ENCODE results near the gene BOLL. TPM values are rescaled to one million over a fixed set of nuclear protein-coding genes. Genes with fewer than 3 reads are reported as not detected.
"Not testable (repeated sequence)": the region's sequence is repeated elsewhere in the genome, so short reads cannot be mapped to it uniquely, and the experiment has no call there.

Gene BOLL
- total RNA-seq, 1 donor from 2014 or later = not detected

GRCh38 chr2:197707316-197708213, 77.6 kb downstream of the BOLL start:
- intact Hi-C loops (cut with micrococcal nuclease) = loop anchor here (1.0 to 10.0 kb wide), 6 partner anchors 70 to 910 kb away; partner anchors contain the start of gene GTF3C3

- intact Hi-C loops (cut with micrococcal nuclease) = loop anchor here (1.0 to 10.0 kb wide), 6 partner anchors 70 to 910 kb away; partner anchors contain the start of gene GTF3C3
Measured at GRCh38 chr2:197706839-197707207, 78.3 kb downstream of the BOLL start.

GRCh38 chr2:197705912-197706838, 78.9 kb downstream of the BOLL start:
- intact Hi-C loops (cut with micrococcal nuclease) = loop anchor here (1.0 to 10.0 kb wide), 8 partner anchors 191 to 1067 kb away; partner anchors contain the start of genes CCDC150, COQ10B, GTF3C3 and HSPE1

DNA sequence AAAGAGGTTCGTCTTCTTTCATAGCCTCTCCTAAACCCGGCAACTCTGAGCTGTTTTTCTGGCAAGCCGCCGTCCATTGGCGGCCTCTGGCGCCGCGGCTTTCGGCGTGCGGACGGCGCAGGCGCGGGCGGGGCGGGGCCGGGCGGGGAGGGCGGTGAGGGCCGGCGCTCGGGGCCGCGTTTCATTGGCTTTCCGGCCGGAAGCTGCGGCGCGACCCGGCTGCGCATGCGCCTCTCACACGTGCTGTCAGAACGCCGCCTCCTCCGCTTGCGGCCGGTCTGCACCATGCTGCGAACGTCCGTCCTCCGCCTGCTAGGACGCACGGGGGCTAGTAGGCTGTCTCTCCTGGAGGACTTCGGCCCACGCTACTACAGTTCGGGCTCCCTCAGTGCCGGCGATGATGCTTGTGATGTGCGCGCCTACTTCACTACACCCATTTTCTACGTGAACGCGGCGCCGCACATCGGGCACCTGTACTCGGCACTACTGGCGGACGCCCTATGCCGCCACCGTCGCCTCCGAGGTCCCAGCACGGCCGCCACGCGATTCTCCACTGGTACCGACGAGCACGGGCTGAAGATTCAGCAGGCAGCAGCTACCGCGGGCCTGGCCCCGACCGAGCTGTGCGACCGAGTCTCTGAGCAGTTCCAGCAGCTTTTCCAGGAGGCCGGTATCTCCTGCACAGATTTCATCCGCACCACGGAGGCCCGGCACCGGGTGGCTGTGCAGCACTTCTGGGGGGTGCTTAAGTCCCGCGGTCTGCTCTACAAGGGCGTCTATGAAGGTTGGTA, 79.8 kb downstream of the BOLL start, which contains the start of gene MARS2:
Gene MARS2, plus strand, starts transcription at position 249 of the 791 bp plus-strand sequence. Its CDS starts 37 bp downstream, at position 286.
- intact Hi-C loops (cut with micrococcal nuclease) = loop anchor here (1.0 to 10.0 kb wide), 7 partner anchors 190 to 1067 kb away; partner anchors contain the start of genes CCDC150, COQ10B, GTF3C3 and HSPE1

DNA sequence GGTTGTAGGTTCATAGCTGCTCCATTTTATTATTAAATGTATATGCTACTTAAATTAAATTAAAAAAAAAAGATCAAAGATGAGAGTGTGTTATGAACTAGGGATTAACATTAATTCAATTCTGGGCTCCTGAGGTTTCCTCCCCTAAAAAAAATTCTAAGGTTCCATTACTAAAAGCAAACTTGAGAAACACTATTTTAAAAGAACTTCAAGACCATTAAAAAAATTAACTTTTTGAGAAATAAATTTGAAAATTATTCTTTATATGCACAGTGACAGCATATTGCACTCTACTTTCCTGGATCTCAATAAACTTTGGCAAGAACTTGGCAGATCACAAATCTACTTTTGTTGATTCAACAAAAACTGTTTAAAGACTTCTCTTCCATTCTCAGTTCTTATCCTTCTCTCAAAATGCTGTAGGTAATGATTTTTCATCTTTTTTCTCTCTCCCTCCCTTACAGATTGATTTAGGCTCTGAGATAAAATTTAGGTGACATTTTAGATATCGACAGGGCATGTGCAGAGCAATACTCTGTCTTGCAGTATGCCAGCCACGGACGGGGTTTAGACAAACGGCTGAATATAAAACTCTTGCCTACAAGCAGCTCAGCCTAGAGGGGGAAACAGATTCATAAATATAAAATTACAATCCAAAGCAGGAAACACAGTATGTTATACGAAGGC, 80.5 kb downstream of the BOLL start:
- intact Hi-C loops (cut with micrococcal nuclease) = loop anchor here (1.0 to 10.0 kb wide), 7 partner anchors 189 to 1066 kb away; partner anchors contain the start of genes CCDC150, COQ10B, GTF3C3 and HSPE1

DNA sequence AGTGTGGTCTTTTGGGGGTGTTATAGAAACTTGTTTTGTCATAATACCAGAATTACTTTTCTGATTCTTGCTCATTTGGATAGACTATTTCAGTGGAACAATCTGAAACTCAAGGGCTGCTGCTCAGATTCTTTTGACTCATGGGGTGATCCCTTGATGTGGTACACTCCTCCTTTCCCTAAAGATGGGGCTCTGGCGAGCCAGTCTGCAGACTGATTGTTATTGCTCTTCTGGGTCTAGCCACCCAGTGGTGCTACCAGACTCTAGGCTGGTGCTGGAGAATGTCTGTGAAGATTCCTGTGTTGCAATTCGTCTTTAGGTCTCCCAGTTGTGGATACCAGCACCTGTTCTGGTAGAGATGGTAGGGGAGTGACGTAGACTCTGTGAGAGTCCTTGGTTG, 84.2 kb downstream of the BOLL start:
- intact Hi-C loops (cut with micrococcal nuclease) = loop anchor here (10.0 kb wide), 1 partner anchor 496 kb away; no protein-coding TSS in a partner anchor

- intact Hi-C loops (cut with micrococcal nuclease) = loop anchor here (10.0 kb wide), 1 partner anchor 495 kb away; no protein-coding TSS in a partner anchor
Measured at GRCh38 chr2:197699724-197700123, 85.4 kb downstream of the BOLL start.

DNA sequence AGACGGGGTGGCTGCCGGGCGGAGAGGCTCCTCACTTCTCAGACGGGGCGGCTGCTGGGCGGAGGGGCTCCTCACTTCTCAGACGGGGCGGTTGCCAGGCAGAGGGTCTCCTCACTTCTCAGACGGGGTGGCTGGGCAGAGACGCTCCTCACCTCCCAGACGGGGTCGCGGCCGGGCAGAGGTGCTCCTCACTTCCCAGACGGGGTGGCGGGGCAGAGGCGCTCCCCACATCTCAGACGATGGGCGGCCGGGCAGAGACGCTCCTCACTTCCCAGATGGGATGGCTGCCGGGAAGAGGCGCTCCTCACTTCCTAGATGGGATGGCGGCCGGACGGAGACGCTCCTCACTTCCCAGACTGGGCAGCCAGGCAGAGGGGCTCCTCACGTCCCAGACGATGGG, 88.5 kb downstream of the BOLL start:
- intact Hi-C loops (cut with micrococcal nuclease) = not testable (repeated sequence)

DNA sequence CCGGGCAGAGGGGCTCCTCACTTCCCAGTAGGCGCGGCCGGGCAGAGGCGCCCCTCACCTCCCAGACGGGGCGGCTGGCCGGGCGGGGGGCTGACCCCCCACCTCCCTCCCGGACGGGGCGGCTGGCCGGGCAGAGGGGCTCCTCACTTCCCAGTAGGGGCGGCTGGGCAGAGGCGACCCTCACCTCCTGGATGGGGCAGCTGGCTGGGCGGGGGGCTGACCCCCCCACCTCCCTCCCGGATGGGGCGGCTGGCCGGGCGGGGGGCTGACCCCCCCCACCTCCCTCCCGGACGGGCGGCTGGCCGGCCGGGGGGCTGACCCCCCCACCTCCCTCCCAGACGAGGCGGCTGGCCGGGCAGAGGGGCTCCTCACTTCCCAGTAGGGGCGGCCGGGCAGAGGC, 89.1 kb downstream of the BOLL start:
- intact Hi-C loops (cut with micrococcal nuclease) = not testable (repeated sequence)

GRCh38 chr2:197695206-197695605, 89.9 kb downstream of the BOLL start:
- intact Hi-C loops (cut with micrococcal nuclease) = not testable (repeated sequence)

DNA sequence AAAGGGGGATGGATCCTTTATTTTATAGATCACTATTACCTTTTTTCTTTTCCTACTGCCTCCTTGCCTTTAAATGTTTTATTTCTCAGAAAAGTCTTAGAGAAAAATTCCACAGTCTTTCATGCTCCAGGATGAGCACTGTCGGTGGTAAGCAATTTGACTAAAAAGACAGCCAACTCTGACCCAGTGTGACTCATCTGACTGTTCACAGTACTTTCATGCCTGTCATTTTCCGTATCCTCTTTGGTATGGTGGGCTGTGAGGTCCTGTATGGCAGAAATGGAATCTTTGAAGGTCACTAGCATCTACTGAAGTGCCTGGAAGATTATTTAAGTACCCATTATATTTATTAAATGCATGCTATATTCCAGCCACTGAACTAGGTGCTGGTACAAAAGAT, 107.6 kb downstream of the BOLL start:
- intact Hi-C loops (cut with micrococcal nuclease) = no loop called here

DNA sequence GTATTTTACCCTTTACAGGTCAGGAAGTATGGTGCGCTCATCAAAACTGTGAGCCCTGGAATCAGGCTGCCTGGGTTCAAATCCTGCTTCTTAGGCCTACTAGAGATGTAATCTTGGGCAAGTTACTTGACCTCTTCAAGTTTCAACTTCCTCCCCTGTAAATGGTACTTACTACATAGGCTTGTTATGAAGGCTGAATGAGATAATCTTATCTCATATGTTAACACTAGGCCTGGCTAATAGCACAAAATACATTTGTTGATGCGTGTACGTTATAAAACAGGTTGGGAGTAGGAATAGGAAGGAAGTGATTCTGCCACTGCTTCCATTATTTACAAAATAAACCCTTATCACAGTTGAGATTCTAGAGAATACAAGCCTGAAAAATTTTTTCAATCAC, 108.1 kb downstream of the BOLL start:
- intact Hi-C loops (cut with micrococcal nuclease) = no loop called here

Other genes starting within 250 kb of the BOLL start
- not detected in 2 replicates for gene RFTN2, start 109.7 kb downstream of the BOLL start, total RNA-seq
- gene MARS2, start 80.0 kb downstream of the BOLL start, total RNA-seq = 15.0 and 16.4 TPM in 2 replicates
- 2.2 and 2.5 TPM in 2 replicates for gene PLCL1, start 19.3 kb upstream of the BOLL start, total RNA-seq

Measured in T-helper 2 cell treated with Interferon-gamma antibody and Interleukin-4, amounts not matched to agents 100 ng/mL and 5 ng/mL, for 36 hours (primary cell).